K562 (cell line): ENCODE measurements around the gene ABCA3. TPM values are rescaled to one million over a fixed set of nuclear protein-coding genes. Genes with fewer than 3 reads are reported as not detected.

Source experiments
- CHAMP1 ChIP-seq: fragments of 450-650 bp; IDR thresholded peaks from 2 replicates; pipeline ENCODE4 v1.6.1; 2016; ENCODE audit warnings: mild to moderate bottlenecking
- DNMT1 ChIP-seq: fragments of 450-650 bp; IDR thresholded peaks from 2 replicates; pipeline ENCODE4 v1.6.1; 2016; ENCODE audit warnings: antibody characterized with exemption, mild to moderate bottlenecking
- HNRNPH1 ChIP-seq: fragments of 200-400 bp; formaldehyde crosslinking; optimal IDR thresholded peaks from 2 replicates; pipeline ENCODE3; 2017; ENCODE audit warnings: low read depth, mild to moderate bottlenecking, low read length, moderate library complexity
- KAT7 ChIP-seq: sonication (generic); formaldehyde crosslinking; IDR thresholded peaks from 2 replicates; pipeline ENCODE4 v1.8.0; 2022; ENCODE audit warnings: missing genetic modification reagents, mild to moderate bottlenecking, borderline replicate concordance
- KDM5B ChIP-seq: fragments of 200-600 bp; sonication (generic); IDR thresholded peaks from 2 replicates; pipeline ENCODE4 v1.6.1; 2012; ENCODE audit warnings: low read depth, mild to moderate bottlenecking, moderate library complexity, low read length, control low read depth, inconsistent platforms; ENCODE audit not compliant: insufficient replicate concordance
- MITF ChIP-seq: IDR thresholded peaks from 2 replicates; pipeline ENCODE4 v1.6.1; 2014; ENCODE audit warnings: antibody characterized with exemption
- PTBP1 ChIP-seq: fragments of 200-400 bp; formaldehyde crosslinking; IDR thresholded peaks from 2 replicates; pipeline ENCODE4 v1.6.1; 2017; ENCODE audit warnings: low read depth, low read length
- RB1 ChIP-seq: fragments of 450-650 bp; IDR thresholded peaks from 2 replicates; pipeline ENCODE4 v1.6.1; 2017; ENCODE audit warnings: low read depth, mild to moderate bottlenecking
- SP2 ChIP-seq: IDR thresholded peaks from 2 replicates; pipeline ENCODE4 v1.6.1; 2011; ENCODE audit warnings: mild to moderate bottlenecking, low read depth, low read length, moderate library complexity; ENCODE audit not compliant: poor library complexity, severe bottlenecking; ENCODE audit errors: extremely low read depth
- ZNF274 ChIP-seq: IDR thresholded peaks from 2 replicates; pipeline ENCODE4 v1.6.1; 2011; ENCODE audit warnings: low read depth, mild to moderate bottlenecking, low read length, moderate library complexity, borderline replicate concordance
- ZNF780A ChIP-seq: fragments of 250-450 bp; sonication (Bioruptor Pico); IDR thresholded peaks from 2 replicates; pipeline ENCODE4 v1.5.0; 2021; ENCODE audit warnings: mild to moderate bottlenecking
- polyA plus RNA-seq, 8 experiments: library from polyadenylated mRNA; depleted of rRNA in 4 of 8; stranded (reverse) in 5 of 8; unstranded in 3 of 8; fragments of >200 nt; fragmentation: Nextera tagmentation in 2 of 8; fragmentation: Illumina TruSeq in 1 of 8; extraction: Ambion mirVana in 2 of 8; extraction: Trizol in 1 of 8; gene quantifications; 2 replicates each; pipeline versions ENCODE4 v1.2.1 to v1.2.3, GENCODE V29; 2011 to 2014; ENCODE audit warnings: inconsistent platforms in 1 of 8, missing spikeins in 1 of 8
- total RNA-seq, 7 experiments: library from RNA; depleted of rRNA in 6 of 7; stranded (reverse); fragments of >200 nt in 6 of 7; fragmentation: Illumina TruSeq in 2 of 7; extraction: Trizol in 2 of 7; gene quantifications; 2 replicates each; pipeline versions ENCODE4 v1.2.1 to v1.2.3, GENCODE V29; 2011 to 2021; ENCODE audit warnings: low replicate concordance in 1 of 7
- TF ChIP-seq, protein P1 (sequence below): sonication (generic); formaldehyde crosslinking; IDR thresholded peaks from 2 replicates; pipeline ENCODE4 v1.8.1; 2023; ENCODE audit warnings: mild to moderate bottlenecking, missing genetic modification reagents
- TF ChIP-seq, protein P2 (sequence below): sonication (generic); formaldehyde crosslinking; IDR thresholded peaks from 2 replicates; pipeline ENCODE4 v1.9.0; 2022; ENCODE audit warnings: mild to moderate bottlenecking, missing genetic modification reagents
- TF ChIP-seq, protein P3 (sequence below): fragments of 250-450 bp; sonication (Bioruptor Pico); IDR thresholded peaks from 2 replicates; pipeline ENCODE4 v1.5.0; 2021; ENCODE audit warnings: mild to moderate bottlenecking, borderline replicate concordance
- TF ChIP-seq, protein P4 (sequence below): sonication (generic); formaldehyde crosslinking; IDR thresholded peaks from 2 replicates; pipeline ENCODE4 v1.8.0; 2023; ENCODE audit warnings: mild to moderate bottlenecking, missing genetic modification reagents

Gene ABCA3
- total and polyA plus RNA-seq, 9 of the 15 experiments (the other 6 are each of a cell fraction or from before 2014, with no cell fraction given), result 0.66 to 23.7 (median 6.9) TPM

GRCh38 chr16:2251296-2252111 is 89.0 kb downstream of the ABCA3 start, which contains the start of gene ECI1 (continued):
- TF ChIP-seq ZNF274 (no peak), MITF (no peak), KDM5B (peak; percentile 92), CHAMP1 (no peak), PTBP1 (peak; percentile 69; the same call in 1 of the 2 replicates), SP2 (no peak), RB1 (peak; percentile 97), DNMT1 (no peak), KAT7 (peak; percentile 26; the same call in 1 of the 2 replicates), HNRNPH1 (no peak), ZNF780A (CRISPR knock-in tag) (no peak)
- TF ChIP-seq, protein P1, sequence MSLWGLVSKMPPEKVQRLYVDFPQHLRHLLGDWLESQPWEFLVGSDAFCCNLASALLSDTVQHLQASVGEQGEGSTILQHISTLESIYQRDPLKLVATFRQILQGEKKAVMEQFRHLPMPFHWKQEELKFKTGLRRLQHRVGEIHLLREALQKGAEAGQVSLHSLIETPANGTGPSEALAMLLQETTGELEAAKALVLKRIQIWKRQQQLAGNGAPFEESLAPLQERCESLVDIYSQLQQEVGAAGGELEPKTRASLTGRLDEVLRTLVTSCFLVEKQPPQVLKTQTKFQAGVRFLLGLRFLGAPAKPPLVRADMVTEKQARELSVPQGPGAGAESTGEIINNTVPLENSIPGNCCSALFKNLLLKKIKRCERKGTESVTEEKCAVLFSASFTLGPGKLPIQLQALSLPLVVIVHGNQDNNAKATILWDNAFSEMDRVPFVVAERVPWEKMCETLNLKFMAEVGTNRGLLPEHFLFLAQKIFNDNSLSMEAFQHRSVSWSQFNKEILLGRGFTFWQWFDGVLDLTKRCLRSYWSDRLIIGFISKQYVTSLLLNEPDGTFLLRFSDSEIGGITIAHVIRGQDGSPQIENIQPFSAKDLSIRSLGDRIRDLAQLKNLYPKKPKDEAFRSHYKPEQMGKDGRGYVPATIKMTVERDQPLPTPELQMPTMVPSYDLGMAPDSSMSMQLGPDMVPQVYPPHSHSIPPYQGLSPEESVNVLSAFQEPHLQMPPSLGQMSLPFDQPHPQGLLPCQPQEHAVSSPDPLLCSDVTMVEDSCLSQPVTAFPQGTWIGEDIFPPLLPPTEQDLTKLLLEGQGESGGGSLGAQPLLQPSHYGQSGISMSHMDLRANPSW, result no peak
- TF ChIP-seq, protein P2, sequence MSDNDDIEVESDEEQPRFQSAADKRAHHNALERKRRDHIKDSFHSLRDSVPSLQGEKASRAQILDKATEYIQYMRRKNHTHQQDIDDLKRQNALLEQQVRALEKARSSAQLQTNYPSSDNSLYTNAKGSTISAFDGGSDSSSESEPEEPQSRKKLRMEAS (CRISPR knock-in tag), result peak; percentile 73
- TF ChIP-seq, protein P3, sequence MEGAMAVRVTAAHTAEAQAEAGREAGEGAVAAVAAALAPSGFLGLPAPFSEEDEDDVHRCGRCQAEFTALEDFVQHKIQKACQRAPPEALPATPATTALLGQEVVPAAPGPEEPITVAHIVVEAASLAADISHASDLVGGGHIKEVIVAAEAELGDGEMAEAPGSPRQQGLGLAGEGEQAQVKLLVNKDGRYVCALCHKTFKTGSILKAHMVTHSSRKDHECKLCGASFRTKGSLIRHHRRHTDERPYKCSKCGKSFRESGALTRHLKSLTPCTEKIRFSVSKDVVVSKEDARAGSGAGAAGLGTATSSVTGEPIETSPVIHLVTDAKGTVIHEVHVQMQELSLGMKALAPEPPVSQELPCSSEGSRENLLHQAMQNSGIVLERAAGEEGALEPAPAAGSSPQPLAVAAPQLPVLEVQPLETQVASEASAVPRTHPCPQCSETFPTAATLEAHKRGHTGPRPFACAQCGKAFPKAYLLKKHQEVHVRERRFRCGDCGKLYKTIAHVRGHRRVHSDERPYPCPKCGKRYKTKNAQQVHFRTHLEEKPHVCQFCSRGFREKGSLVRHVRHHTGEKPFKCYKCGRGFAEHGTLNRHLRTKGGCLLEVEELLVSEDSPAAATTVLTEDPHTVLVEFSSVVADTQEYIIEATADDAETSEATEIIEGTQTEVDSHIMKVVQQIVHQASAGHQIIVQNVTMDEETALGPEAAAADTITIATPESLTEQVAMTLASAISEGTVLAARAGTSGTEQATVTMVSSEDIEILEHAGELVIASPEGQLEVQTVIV (CRISPR knock-in tag), result no peak
- TF ChIP-seq, protein P4, sequence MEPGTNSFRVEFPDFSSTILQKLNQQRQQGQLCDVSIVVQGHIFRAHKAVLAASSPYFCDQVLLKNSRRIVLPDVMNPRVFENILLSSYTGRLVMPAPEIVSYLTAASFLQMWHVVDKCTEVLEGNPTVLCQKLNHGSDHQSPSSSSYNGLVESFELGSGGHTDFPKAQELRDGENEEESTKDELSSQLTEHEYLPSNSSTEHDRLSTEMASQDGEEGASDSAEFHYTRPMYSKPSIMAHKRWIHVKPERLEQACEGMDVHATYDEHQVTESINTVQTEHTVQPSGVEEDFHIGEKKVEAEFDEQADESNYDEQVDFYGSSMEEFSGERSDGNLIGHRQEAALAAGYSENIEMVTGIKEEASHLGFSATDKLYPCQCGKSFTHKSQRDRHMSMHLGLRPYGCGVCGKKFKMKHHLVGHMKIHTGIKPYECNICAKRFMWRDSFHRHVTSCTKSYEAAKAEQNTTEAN (CRISPR knock-in tag), result no peak
